Forelimb muscle (tissue), 1 donor: ENCODE data around the gene SPATA31D4. TPM values are rescaled to one million over a fixed set of nuclear protein-coding genes. Genes with fewer than 3 reads are reported as not detected.

ENCODE experiments used
- DNase-seq: peaks from one replicate; pipeline ENCODE4 v3.0.0-alpha.2; 2013; ENCODE audit warnings: low read depth
- polyA plus RNA-seq: library from polyadenylated mRNA; unstranded; fragments of 120-200 nt; gene quantifications from one replicate; pipeline ENCODE4 v1.2.1, GENCODE V29; 2013; ENCODE audit not compliant: insufficient read length

Gene SPATA31D4
- polyA plus RNA-seq, 1 donor = not detected

DNA sequence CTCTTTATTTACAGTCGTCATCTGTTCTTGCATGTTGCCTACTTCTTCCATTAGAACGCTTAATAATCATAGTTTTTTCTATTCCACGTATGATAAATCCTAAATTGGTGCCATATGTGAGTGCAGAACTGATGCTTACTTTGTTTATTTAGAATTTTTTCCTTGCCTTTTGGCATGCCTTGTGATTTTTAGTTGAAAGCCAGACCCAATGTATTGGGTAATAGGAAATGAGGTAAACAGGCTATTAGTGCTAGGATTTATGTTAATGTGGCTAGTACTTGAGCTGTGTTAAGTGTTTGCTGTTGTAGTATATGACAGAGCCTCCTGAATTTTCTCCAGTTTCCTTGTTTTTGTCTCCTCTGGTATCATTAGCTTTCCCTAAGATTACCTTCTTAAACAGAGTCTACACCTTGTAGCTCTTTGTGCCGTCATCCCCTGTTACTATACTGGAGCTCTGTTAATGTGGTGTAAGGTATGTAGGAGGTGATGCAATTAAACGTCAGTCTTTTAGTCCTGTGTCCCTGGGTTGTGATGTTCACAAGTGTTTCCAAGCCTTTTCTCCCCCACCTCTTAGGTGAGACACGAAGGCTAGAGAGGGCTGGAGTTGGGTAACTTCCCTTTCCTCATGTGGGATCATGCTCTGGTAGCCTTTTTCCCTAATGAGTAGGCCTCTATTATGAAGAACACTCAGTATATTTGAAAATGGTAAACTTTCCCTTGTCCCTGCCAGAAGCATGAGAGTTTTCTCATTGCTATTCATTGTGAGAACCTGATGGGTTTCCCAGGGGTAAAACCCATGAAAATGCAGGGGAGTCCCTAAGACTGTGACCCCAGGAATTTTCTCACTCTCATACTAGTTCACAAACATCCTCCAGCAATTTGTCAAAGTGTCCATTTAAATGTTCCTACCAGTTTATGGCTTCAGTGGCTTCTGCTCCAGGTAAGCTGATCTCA lies 36.3 kb downstream of the SPATA31D4 start:
- DNase-seq = no peak

DNA sequence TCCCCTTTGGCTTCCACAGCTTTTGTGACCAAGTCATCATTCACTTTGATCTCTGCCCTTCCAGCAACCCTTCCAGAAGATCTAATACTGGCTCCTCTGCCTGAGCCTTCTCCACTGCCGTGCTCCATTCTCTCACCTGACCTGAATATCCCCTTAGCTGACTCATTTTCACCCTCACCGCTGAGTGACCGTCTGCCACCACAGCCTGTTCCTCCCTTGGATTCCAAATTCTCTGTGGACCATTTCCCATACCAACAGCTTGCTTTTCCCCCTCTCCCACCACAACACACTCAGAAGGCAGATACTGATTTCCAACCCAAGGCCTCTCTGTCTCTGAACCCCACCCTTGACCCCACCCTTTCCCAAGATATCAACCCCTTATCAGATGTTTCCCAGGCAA lies 39.8 kb downstream of the SPATA31D4 start:
- no peak for DNase-seq

DNA sequence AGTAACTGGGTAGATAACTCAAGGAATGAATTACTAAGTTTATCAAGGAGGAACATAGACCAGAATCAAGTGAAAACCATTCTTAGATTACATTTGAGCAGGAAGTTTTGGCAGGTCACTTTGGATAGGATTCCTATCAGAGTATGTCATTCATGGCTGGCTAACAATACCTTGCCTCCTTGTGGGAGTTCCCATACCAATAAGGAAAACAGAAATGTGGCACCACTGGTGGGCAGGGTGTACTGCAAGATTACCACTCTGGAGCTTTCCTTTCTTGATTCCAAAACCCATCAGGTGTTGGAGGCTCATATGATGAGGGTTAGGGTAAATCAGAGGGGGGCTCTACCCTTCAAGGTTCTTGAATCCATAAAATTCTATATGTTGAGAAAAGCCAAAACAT lies 41.7 kb downstream of the SPATA31D4 start:
- no peak for DNase-seq

DNA sequence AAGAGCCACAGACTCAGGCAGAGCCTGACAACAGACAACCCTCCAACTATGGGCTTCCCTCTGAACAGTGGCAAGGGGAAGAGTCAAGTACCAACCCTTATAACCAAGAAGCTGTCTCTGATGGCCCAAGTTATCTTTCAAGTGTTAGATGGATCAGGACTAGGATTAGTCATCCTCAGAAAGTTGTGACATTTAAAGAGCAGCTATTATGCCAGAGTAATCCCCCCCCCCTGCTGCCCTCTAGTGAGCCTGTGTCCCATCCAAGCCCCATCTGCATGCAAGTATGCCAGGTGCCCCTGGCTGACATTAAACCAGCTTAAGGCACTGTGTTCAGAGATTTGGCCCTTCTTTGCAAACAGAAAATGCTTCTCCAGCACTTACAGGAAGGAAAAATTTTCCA lies 43.5 kb downstream of the SPATA31D4 start:
- no peak for DNase-seq

DNA sequence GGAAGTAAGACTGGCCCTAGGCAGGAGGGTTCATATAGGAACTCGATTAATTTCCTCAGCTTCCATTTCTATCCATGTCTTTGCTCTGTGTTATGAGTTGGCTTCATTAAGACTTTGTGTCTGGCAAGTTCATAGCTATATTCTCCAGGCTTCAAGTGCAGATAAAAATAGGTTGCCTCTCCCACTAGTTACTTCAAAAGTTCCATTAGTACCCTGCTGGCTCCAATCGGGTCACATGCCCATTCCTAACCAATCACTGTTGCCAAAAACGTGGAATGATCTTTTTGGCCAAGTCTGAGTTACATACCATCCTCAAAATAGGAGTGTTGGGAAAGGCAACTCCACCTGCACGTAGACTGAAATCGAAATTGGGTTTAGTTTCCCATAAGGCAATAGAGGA lies 46.5 kb downstream of the SPATA31D4 start:
- no peak for DNase-seq

DNA sequence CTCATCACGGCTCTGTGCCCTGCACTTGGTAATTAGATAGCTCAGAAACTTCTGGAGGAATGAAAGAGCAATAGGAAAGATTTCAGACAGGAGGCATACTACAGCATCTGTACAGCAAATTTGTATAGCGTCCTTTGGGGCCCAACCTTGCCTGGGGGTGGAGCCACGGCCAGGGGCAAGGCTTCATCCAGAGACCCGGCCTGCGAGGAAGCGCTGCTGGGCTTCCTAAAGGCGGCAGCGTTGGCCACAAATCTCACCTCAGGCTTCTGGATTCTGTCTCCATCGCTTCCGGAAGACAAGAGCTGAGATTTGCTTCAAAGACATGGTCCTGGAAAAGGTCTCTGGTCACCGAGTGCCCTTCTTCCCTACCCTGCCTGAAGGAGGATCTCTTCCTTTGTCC lies 48.1 kb downstream of the SPATA31D4 start:
- DNase-seq = no peak

DNA sequence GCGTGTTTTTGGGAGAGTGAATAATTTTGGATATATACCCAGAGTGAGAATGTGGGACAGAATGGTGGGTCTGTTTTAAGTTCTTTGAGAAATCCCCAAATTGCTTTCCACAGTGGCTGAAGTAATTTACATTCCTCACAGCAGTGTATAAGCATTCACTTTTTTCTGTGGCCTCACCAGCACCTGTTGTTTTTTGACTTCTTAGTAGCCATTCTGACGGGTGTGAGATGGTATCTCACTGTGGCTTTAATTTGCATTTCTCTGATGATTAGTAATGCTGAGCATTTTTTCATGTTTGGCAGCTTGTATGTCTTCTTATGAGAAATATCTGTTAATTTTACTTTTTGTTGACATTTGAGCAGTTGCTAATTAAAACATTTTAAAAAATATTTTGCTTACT lies 51.0 kb downstream of the SPATA31D4 start:
- no peak for DNase-seq

DNA sequence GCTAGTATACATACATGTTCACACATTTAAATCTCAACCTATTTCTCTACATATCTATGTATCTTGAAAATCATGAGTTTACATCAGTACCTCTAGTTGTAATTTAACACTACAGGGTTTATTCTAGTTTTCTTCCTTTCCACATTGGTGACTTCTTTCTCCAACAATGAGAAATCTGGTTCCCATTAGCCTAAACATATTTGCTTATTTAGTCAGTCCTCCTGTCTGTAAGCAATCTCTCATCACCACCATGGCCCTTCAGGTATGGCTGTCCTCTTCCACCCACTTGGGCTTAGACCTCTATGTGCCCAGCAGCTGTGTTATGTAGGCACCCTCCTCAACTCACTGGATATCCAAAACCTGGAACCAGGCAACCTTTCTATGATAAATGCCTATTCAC lies 52.3 kb downstream of the SPATA31D4 start:
- DNase-seq = no peak

DNA sequence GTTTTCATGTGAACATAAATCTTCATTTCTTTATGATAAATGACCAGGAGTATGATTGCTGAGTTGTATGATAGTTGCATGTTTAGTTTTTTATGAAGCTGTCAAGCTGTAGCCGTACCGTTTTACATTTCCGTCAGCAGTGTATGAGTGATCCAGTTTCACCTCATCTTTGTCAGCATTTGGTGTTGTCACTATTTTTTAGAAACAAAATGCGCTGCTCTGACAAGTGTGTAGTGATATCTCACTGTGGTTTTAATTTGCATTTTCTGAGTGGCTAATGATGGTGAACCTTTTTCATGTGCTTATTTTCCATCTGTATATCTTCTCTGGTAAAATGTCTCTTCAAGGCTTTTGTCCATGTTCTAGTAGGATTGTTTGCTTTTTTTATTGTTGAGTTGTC lies 53.7 kb downstream of the SPATA31D4 start:
- DNase-seq = no peak

Other genes with a start within 250 kb of the SPATA31D4 start
- gene TLE1, start 238.9 kb upstream of the SPATA31D4 start, polyA plus RNA-seq = 52.9 TPM
- gene SPATA31D3, start 15.1 kb downstream of the SPATA31D4 start, polyA plus RNA-seq = not detected
- gene SPATA31D1, start 60.3 kb downstream of the SPATA31D4 start, polyA plus RNA-seq = not detected